Measurements from ENCODE around the gene PNMA6F.

Gene PNMA6F

DNA sequence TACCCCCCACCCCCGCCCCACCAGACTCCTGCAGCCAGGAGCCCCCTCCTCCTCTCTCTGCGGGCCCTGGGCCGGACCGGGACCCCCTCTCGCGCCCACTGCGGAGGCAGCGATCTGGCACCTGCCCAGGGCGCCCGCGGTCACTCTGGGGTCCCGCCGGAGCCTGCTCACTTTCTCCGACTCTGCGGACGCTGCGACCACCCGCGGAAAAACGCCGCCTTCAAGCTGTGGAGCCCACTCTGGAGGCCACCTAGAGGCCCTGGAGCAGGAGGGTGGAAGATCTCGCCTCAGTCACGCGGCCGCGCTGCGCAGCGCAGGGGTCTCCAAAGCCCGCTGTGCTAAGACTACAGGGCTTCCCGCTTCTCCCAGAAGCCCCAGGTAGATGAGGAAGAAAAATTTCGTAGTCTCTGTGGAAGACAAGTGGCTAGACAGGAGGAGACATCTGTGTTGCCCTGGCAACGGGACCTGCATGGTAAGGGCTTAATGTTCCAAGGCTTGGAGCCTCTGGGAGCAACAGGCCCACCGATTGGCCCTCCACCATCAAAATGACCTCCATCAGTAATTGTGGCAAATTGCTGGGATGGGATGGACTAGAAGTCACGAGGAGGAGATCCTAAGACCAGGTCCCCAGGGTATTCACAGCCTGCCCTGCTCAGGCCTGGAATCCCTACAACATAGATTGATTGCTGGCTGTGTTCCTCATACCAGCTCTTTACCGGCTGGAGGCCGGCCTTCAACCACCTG lies at the start of gene PNMA6F:
Gene PNMA6F (minus strand): TSS at position 387 of the 744 bp plus-strand sequence. CDS start 1,093 bp downstream, outside the sequence.
- no peak for DNase-seq (ENCODE audit: low read depth)

DNA sequence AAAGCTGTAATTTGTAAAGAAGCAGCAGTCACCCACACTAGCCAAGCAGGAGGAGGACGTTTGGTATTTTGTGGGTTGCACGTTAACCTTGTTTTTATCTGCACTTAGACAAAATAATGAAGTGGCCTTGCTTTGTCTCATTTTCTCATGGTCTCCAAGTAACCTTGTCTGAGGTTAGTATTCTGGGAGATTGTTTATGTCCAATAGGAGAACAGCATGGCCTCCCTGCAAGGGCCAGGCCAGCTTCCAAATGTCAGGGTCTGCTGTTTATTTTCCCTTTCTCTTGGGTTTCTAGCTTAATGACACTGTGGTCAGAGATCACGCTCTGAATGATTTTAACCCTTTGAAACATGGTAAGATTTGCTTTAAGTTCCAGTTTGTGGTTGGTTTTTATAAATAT lies 49.7 kb upstream of the PNMA6F start:
- DNase-seq (ENCODE audit: low read depth), result no peak

DNA sequence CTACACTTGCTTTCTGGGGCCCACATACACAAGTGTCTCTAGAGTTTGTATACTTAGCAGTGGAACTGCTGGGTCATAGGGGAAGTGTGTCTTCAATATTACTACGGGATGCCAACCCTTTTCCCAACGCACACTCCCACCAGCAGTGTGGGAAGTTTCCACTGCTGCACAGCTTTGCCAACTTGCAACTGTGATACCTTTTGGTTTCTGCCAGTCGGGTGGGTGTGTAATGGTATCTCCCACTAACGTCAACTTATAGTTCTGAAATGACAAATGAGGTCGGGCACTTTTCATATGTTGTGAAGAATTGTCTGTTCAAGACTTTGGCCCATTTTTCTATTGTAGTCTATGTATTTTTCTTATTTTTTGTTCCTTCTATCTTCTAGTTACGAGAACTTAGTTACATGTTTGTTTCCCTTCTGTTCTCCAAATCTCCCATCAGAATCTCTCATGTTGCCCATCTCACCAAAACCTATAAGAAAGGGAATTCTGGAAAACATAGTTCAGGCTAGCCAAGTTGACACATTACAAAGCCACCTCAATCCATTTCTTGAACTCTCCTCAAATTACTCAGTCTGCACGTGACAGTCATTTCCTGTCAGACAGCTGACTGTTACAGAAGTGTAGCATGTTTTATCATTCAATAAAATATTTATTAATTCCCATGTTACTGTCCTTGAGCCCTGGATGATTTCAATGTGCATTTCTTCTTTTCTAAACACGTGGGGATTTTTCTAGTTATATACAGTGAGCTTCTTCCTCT lies 48.9 kb upstream of the PNMA6F start:
- no peak for DNase-seq (ENCODE audit: low read depth)

DNA sequence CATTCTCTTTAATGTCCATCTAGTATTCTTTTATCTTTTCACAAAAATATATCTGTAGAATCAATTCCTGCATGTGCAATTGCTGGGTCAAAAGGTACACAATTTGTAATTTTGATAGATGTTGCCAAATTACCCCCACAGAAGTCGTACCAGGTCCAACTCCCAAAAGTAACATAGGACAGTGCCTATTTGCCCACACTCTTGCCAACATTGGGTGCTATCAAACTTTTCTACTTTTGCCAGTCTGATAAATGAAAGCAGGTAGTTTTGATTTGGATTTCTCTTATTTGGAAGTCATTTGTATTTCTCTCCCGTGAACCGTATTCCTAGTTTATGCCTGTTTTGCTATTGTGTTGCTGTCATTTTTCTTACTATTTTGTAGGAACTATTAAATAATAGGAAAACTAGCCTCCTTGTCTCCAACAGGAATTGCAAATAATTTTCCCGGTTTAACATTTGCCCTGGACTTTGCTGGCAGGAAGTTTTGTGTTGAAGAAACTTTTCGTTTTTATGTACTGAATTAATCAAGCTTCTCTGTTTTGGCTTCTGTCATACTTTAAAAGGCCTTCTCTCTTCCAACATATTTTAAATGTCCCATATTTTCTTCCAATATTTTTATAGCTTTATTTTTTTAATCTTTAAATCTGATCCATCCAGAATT lies 45.4 kb upstream of the PNMA6F start:
- DNase-seq (ENCODE audit: low read depth), result no peak

DNA sequence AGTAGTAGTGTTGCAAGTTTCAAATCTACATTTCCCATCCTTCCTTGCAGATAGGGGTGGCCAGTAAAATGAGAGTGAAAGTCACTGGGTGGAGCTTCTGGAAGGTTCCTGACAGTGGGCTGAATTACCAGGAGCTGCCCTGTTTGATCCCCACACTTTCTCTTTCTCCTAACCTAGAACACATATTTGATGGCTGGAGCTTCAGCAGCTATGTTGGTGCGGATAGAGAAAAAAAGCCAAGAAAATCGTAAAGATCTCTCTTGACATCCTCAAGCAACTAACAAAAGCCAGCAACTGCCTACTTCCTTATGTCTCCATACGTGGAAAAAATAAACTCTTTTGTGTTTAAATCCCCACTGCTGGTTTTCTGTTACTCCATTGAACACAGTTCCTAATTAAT lies 44.6 kb upstream of the PNMA6F start:
- DNase-seq (ENCODE audit: low read depth), result no peak

DNA sequence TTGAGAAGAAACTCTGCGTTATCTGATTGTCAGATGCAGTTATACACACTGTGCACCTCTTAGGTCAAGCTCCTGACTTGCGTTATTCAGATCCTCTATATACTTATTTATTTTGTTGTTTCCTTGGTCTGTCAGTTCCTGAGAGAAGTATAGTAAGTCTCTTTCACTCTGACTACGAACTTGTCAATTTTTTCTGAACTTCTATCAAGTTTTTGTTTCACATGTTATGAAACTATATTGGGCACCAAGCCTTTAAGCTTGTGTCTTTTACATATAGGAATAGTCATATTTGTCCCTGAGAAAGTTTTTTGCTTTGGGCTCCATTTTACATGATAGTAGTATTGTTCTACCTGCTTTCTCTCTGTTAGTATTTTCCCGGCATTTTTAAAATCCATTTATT lies 44.1 kb upstream of the PNMA6F start:
- DNase-seq (ENCODE audit: low read depth), result no peak

DNA sequence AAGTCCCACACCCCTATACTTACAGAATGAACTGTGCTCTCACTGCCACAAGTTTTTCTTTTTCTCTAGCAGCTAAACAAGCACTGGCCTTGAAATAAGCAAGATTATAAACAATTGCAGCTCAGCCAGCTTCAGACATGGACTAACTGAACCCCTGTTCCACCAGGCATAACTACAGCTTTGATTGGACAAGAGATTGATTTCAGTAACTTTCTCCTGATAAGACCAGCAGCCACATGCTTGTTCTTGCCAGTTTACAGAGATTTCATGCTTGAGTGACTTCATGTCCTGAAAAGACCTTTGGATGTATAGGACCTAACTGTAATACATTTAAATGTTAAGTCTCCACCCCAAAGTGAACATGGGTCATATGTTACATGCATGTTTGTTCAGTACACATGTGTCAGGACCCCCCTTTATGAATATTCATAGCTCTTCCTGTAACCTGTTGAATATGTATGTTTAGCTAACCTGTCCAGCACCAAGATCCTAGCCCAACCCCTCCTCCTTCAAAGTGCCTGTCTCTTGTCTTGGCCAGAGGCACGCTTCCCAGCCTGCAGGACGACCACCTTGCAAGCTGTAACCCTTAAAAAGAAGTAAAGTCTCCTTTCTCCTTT lies 40.3 kb upstream of the PNMA6F start:
- DNase-seq (ENCODE audit: low read depth), result no peak

DNA sequence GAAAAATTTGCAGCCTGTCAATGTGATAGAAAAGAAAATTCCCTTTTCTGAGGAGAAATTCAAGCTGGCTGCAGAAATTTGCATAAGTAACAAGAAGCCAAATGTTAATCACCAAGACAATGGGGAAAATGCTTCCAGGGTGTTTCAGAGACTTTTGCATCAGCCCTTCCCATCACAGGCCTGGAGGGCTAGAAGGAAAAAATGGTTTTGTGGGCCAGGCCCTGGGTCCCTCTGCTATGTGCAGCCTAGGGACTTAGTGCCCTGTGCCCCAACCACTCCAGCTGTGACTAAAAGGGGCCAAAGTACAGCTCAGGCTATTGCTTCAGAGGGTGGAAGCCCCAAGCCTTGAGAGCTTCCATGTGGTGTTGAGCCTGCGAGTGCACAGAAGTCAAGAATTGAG lies 36.3 kb upstream of the PNMA6F start:
- DNase-seq (ENCODE audit: low read depth), result no peak

DNA sequence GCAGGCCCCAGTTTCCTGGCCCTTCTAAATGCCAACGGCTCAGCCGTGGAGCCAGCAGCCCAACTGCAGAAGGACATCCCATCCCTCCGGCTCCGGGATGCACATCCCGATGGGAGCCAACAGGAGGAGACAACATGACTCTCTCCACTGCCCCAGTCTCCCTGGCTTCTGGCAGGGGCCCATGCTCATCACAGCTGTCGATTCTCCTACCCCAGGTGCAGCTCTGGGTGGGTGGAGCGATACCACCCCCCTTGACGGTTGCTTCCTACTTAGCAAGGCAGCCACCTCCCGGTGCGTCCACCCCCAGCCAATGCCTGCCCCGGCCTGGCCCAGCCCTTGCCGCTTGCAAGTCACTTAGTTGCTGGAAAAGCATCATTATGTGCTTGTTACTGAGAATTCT lies 31.8 kb upstream of the PNMA6F start:
- no peak for DNase-seq (ENCODE audit: low read depth)

DNA sequence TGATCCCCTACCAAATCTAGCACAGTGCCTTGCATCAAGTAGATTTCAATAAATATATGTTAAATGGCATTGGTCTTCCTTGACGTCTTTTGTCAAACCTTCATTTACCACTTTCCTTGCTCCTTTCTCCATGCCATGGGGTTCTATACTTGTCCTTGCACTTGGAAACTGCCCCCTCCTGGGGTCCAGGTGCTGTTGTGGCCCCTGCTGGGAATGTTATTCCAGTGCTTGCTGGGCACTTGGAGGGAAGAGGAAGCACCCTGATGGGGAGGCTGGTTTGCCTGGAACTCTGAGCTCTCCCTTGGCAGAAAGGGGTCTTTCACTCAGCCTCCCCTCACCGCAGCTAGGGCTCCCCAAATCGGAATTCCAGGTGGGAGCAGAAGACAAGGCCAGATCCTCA lies 31.3 kb upstream of the PNMA6F start:
- no peak for DNase-seq (ENCODE audit: low read depth)

DNA sequence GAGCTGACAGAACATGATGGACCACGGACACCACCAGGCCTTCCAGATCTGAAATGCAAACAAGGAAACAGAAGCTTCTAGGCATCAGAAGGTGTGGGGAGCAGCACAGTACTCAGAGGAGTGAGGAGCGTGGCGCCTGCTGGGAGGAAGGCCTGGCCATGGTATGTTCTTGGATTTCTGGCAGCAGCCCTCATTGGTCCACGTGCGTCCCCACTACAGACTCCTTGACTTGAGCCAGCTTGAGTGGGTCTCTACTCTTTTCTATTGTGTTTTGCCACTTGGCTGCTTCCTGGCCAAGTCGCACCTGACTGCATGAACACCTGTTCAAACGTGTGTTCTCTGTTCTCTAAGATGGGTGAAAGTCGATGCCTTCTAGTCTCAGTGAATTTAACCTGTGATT lies 30.4 kb upstream of the PNMA6F start:
- no peak for DNase-seq (ENCODE audit: low read depth)

DNA sequence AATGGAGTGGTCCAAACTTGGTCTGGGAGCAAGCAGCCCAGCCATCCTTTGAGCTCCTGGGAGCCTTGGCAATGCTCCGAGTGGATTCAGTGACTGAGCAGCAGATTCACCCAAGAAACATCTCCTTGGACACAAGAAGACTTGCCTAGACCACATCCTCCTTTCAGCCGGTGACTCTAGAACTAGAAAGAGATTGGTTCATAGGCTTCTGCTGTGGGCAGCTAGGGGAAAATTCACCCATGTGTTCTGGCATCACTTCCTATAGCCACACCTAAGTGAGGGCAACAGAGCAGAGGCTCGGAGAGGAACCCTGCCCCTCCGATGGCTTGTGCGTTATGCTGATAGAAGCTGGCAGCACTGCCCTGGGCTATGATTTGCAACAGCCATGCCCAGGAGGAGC lies 28.4 kb upstream of the PNMA6F start:
- no peak for DNase-seq (ENCODE audit: low read depth)

DNA sequence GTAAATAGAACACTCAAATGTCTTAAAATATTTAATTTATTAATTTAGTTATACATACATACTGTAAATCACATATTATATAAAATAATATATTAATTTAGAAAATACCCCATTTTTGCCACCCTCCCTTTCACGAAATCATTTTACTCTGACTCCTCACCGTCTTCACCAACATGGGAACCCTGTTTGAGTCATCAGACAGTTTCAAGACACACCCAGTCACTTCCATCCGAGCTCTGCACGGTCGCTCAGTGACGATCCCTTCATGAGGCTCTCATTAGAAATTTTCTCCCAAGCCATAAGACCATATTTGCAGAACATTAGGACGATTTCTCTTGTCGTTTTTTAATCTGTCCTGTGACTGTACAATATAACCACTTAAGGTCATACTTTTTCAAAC lies 26.9 kb upstream of the PNMA6F start:
- no peak for DNase-seq (ENCODE audit: low read depth)

DNA sequence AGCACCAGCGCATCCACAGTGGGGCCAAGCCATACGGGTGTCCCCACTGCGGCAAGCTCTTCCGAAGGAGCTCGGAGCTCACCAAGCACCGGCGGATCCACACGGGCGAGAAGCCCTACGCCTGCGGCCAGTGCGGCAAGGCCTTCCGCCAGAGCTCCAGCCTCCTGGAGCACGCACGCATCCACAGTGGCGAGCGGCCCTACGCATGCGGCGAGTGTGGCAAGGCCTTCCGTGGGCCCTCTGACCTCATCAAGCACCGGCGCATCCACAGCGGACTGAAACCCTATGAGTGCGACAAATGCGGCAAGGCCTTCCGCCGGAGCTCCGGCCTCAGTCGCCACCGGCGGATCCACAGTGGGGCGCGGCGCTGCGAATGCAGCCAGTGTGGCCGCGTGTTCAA lies 26.0 kb upstream of the PNMA6F start:
- no peak for DNase-seq (ENCODE audit: low read depth)

DNA sequence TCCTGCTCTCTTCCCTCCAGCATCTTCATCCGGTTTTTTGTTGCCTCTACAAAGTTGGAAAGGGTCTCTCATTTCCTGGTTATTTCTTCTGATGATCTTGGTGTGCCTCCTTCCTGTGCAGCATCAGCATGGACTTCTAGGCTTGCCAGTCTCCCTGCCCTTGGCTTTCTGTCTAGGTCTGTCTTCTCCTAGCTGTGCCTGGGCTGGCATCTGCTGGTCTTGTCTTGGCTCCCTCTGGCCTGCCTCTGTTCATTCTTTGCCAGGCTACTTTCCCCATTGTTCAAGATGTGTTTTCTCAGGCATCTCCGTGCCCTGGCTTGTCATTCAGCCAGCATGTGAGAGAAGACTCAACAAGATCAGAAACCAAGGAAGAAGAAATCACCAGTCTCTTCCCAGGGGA lies 22.1 kb upstream of the PNMA6F start:
- no peak for DNase-seq (ENCODE audit: low read depth)

DNA sequence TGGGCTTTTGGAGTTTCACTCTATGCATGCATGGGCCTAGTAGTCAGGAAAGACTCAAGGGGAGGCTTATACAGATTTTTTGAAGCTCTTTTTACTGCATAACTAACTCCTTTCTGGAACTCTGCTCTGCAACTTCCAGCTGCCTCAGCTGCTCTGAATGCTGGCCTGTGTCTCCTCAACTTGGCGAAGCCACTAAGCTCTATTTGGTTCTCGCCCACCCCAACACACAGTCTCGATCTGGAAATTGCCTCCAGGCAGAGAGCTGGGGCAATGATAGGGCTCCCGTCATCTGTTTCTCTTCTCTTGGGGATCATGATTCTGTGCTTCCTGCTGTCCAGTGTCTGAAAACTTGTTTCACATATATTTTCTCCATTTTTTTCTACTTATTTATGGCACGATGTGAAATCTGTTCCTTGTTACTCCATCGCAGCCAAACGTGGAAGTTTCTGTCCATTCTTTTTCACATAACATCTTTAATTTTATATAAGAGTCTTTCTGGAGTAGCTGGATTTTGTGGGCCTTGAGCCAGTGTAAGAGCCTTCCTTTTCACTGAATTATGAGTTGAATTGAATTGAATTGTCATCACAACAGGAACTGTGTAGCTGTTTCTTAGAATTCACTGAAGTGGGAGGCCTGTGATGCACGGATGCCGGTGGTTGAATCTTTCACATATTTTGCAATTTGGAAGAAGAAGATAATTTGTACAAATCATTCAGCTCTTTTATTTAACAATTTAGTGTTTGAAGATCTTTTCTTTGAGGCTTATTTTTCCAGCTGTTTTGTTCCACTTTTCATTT lies 21.4 kb upstream of the PNMA6F start:
- no peak for DNase-seq (ENCODE audit: low read depth)

DNA sequence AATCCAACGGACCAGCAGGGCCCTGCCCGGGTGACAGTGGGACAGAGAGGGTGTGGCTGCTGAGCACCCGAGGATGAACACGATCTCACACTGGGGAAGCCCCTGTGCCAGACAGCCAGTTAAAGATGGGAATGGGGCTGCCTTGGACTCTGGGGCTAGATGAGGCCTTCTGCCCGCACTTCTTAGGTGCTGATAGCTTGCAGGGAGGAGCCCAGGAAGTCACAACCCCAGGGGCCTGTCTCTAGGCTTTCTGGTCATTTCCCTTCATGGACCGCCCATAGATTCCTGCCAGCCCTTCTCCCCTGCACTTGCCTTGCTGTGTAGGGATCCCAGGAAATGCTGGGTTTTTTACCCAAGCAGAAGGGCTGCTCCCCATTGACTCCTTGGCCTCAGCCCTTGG lies 18.5 kb upstream of the PNMA6F start:
- no peak for DNase-seq (ENCODE audit: low read depth)

DNA sequence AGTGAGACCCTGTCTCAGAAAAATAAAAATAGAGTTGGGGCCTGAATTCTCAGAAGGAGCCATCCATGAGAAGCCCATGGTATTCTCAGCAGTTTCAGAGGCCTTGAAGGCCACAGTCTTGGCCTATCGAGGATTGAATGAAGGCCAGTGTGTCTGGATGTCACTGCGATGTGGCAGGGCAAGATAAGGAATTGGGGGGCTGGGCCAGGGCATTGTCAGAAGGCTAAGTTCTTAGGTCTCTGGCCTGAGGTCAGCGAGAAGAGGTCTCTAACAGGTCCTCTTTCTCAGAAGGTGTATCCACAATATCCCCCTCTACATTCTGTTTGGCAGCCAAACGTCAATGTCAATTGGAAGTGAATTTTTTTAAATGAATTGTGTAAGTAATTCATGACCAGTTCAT lies 18.1 kb upstream of the PNMA6F start:
- no peak for DNase-seq (ENCODE audit: low read depth)

DNA sequence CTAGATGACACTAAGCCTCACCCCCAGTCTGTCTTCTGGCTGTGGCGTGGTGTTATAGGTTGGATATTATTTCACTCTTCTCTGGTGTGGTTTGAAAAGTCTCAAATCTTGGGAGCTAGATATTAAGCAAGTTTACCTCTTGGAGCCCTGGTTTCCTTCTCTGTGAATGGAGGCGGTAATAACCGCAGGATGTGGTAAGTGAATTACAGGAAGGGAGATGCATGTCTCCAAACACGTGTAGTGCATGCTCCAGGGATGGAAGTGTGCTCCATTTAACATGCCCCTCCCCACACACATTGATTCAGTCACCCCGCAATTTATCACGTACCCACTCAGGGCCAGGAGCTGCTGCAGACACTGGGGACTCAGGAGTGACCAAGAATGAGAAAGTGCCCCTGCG lies 17.3 kb upstream of the PNMA6F start:
- no peak for DNase-seq (ENCODE audit: low read depth)

DNA sequence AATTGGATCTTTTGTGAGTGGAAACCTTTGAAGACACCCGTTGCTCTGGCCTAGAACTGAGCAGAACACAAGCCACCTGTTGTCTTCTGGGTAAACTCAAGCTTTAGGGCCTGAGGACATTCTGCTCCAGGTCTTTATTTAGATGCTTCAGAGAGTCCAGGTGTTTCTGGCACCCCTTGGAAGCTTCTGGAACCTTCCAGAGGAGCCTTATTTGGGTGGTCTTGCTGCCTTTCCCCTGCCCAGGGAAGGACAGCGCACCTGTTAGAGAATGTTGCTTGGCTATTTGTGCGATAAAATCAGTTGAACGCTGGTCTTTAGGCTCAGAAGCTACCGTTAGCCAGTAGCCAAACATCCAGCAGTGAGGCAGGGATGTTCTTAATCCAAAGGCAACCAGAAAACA lies 15.4 kb upstream of the PNMA6F start:
- DNase-seq (ENCODE audit: low read depth), result no peak

DNA sequence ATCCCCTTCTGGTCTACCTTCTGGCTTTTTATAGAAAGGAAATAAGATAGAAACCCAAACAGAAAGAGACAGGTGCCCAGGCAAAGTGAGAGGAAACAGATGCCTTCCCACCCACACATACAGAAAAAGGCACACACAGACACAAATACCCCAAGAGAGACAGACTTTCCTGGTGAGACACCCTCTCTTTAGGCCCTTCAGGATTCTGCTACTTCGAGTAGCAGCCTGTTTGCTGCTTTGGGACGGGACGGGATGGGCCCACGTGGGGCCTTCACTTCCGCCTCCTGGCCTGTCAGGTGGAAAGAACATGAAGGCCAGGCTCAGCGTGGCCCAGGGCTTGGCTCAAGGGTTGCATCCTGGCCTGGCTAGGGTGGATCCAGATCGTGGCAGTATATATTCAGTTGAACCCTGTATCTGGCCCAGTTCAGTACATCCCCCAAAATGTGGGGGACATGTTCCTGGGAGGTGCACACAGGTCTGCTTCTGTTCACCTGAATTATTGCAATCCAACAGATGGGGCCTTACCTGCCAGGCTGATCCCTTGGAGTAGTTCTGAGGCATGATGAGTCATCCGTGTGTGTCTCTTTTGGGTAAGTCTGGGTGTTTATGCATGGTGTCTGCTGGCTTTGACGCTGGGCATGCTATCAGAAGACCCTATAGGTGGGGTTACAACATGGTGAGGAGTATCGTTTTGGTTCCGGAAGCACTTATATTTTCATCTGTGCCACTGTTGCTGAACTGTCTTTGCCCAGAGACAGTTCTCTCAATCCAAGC lies 14.7 kb upstream of the PNMA6F start:
- no peak for DNase-seq (ENCODE audit: low read depth)
